ENCODE results near the gene DMRT2.

GRCh38 chr9:1085086-1085485 lies 34.9 kb downstream of the DMRT2 start:
- no peak for TF ChIP-seq CTCF (IDR thresholded peaks at IDR 0.05)
- TF ChIP-seq ZFX (IDR thresholded peaks at IDR 0.05; ENCODE audit: borderline replicate concordance), result no peak

Data from 22Rv1 (cell line).